Motor neuron (in vitro differentiated cells): ENCODE data around the gene PACRG. TPM values are rescaled to one million over a fixed set of nuclear protein-coding genes. Genes with fewer than 3 reads are reported as not detected.

Experiments
- ATAC-seq, 8 experiments: fragments of 200-7000 bp; cut with Tn5 transposase; replicated peaks in 6 of 8; 2 replicates each; pipeline ENCODE4 v1.8.0; 2021; ENCODE audit warnings: mild to moderate bottlenecking in 8 of 8, moderate library complexity in 8 of 8
- H3K27ac ChIP-seq, 2 donors: fragments of 250-450 bp; sonication (Bioruptor Pico); 2 replicates each; pipeline ENCODE4 v1.9.0; 2021; ENCODE audit warnings: antibody characterized with exemption in 2 of 2, mild to moderate bottlenecking in 2 of 2, moderate library complexity in 1 of 2
- H3K4me1 ChIP-seq, 2 donors: fragments of 250-450 bp; sonication (Bioruptor Pico); replicated peaks in 1 of 2; 2 replicates each; pipeline ENCODE4 v1.6.1; 2021; ENCODE audit warnings: antibody characterized with exemption in 2 of 2, mild to moderate bottlenecking in 2 of 2, moderate library complexity in 1 of 2
- H3K4me3 ChIP-seq, 5 donors: fragments of 250-450 bp; sonication (Bioruptor Pico); 2 replicates each; pipeline ENCODE4 v1.9.0; 2021; ENCODE audit warnings: antibody characterized with exemption in 5 of 5, mild to moderate bottlenecking in 5 of 5, moderate library complexity in 4 of 5
- WGBS, 10 experiments: fragments of 450-650 bp; shearing (Covaris generic); methylation state at CpG; one replicate each; pipeline ENCODE4 v1.0.0; 2022; 5-methylcytosine and 5-hydroxymethylcytosine counted together
- in situ Hi-C, 9 experiments: fragments of 400-800 bp; cut with MboI; loops; one replicate each; pipeline ENCODE4 v1.15.0; 2021; ENCODE audit warnings: low sequenced_read_pairs in 9 of 9, low pct_unique_long_range_greater_than_20kb in 2 of 9; ENCODE audit not compliant: unreplicated experiment in 9 of 9
- total RNA-seq, 8 experiments: library from RNA; unstranded; fragments of 300-600 nt; gene quantifications; 2 replicates each; pipeline versions ENCODE4 v1.2.3 to v1.2.4, GENCODE V29; 2022

Gene PACRG
- total RNA-seq, 8 experiments from 2014 or later = 4.7 to 47.9 (median 11.9) TPM; not detected in 3

GRCh38 chr6:163231356-163232014 is 503.7 kb downstream of the PACRG start:
- H3K4me3 ChIP-seq = no peak overlapping the region
- ATAC-seq = peak in 2 of 8 experiments; percentile 32 to 37
- H3K27ac ChIP-seq = no peak overlapping the region
- H3K4me1 ChIP-seq = peaks cover 5 to 13% of the 10 kb centered on the region in 2 donors
- in situ Hi-C loops = no loop called here
- 11 to 100% (median 89%) methylated on average over 1 to 9 of the region's 10 CpGs; no CpG with 5 or more reads in 1 of the 10 experiments for WGBS, 10 experiments

- no peak overlapping the region for H3K4me3 ChIP-seq
- H3K27ac ChIP-seq = no peak overlapping the region
- peaks cover 5 to 13% of the 10 kb centered on the region in 2 donors for H3K4me1 ChIP-seq
- in situ Hi-C loops = no loop called here
- ATAC-seq = no peak
- 28 to 100% (median 90%) methylated on average over 1 to 7 of the region's 7 CpGs; no CpG with 5 or more reads in 2 of the 10 experiments for WGBS, 10 experiments
These were observed 504.3 kb downstream of the PACRG start for GRCh38 chr6:163232015-163232523.

GRCh38 chr6:163232649-163233048 is 504.9 kb downstream of the PACRG start:
- WGBS, 10 experiments = 40 to 100% (median 60%) methylated on average over 1 to 3 of the region's 6 CpGs; no CpG with 5 or more reads in 3 of the 10 experiments
- in situ Hi-C loops = no loop called here
- peaks cover 5 to 13% of the 10 kb centered on the region in 2 donors for H3K4me1 ChIP-seq
- H3K27ac ChIP-seq = no peak overlapping the region
- no peak for ATAC-seq
- H3K4me3 ChIP-seq = no peak overlapping the region

GRCh38 chr6:163237110-163237509 is 509.3 kb downstream of the PACRG start:
- in situ Hi-C loops = no loop called here
- WGBS, 10 experiments = 71 to 100% (median 94%) methylated on average over 1 to 2 of the region's 2 CpGs; no CpG with 5 or more reads in 3 of the 10 experiments
- no peak for ATAC-seq

GRCh38 chr6:163239572-163240340 is 512.0 kb downstream of the PACRG start:
- ATAC-seq = no peak
- 64 to 80% methylated on average over 1 to 5 of the region's 19 CpGs; no CpG with 5 or more reads in 8 of the 10 experiments for WGBS, 10 experiments
- Histone ChIP-seq H3K27ac (no peak overlapping the region), H3K4me3 (no peak overlapping the region), H3K4me1 (peaks cover 27 to 34% of the 10 kb centered on the region in 2 donors)
- in situ Hi-C loops = no loop called here

More at GRCh38 chr6:163237110-163237509, 509.3 kb downstream of the PACRG start:
- H3K4me3 ChIP-seq = no peak overlapping the region
- peaks cover 8 to 20% of the 10 kb centered on the region in 2 donors for H3K4me1 ChIP-seq
- H3K27ac ChIP-seq = no peak overlapping the region

- no peak overlapping the region for H3K27ac ChIP-seq
- no peak for ATAC-seq
These were observed 512.8 kb downstream of the PACRG start for GRCh38 chr6:163240556-163240955.

GRCh38 chr6:163241683-163242082 is 513.9 kb downstream of the PACRG start:
- 13 to 80% (median 60%) methylated on average over 1 to 4 of the region's 4 CpGs; no CpG with 5 or more reads in 3 of the 10 experiments for WGBS, 10 experiments
- Histone ChIP-seq H3K4me3 (no peak overlapping the region), H3K27ac (no peak overlapping the region), H3K4me1 (peaks cover 32 to 40% of the 10 kb centered on the region in 2 donors)
- ATAC-seq = no peak
- in situ Hi-C loops = no loop called here

More at GRCh38 chr6:163240556-163240955, 512.8 kb downstream of the PACRG start:
- in situ Hi-C loops = no loop called here
- WGBS, 10 experiments = 60 to 95% (median 88%) methylated on average over 1 to 12 of the region's 17 CpGs; no CpG with 5 or more reads in 2 of the 10 experiments
- Histone ChIP-seq H3K4me1 (peaks cover 29 to 37% of the 10 kb centered on the region in 2 donors), H3K4me3 (no peak overlapping the region)

- Histone ChIP-seq H3K27ac (peak overlapping the region; percentile 50 to 66), H3K4me1 (peaks cover 45 to 54% of the 10 kb centered on the region in 2 donors), H3K4me3 (no peak overlapping the region)
- 71 to 100% (median 95%) methylated on average over 1 to 6 of the region's 8 CpGs for WGBS, 10 experiments
- peak in 5 of 8 experiments; percentile 45 to 60 (median 54) for ATAC-seq
- in situ Hi-C loops = no loop called here
These were observed 515.3 kb downstream of the PACRG start for GRCh38 chr6:163243083-163243482.

GRCh38 chr6:163243692-163244589 is 516.2 kb downstream of the PACRG start:
- in situ Hi-C loops = no loop called here
- Histone ChIP-seq H3K27ac (peak overlapping the region; percentile 50 to 82), H3K4me1 (peaks cover 51 to 60% of the 10 kb centered on the region in 2 donors), H3K4me3 (no peak overlapping the region)
- peak in 7 of 8 experiments; percentile 40 to 81 (median 64) for ATAC-seq
- 11 to 40% (median 21%) methylated on average over 1 to 10 of the region's 11 CpGs for WGBS, 10 experiments

GRCh38 chr6:163248051-163248450 is 520.3 kb downstream of the PACRG start:
- peaks cover 57 to 62% of the 10 kb centered on the region in 2 donors for H3K4me1 ChIP-seq
- WGBS, 10 experiments = 25 to 81% (median 47%) methylated on average over 1 to 4 of the region's 4 CpGs
- H3K4me3 ChIP-seq = no peak overlapping the region
- ATAC-seq = peak in 5 of 8 experiments; percentile 3 to 66 (median 62)
- H3K27ac ChIP-seq = peak overlapping the region in 1 of 2 donors; percentile 35
- in situ Hi-C loops = no loop called here

GRCh38 chr6:163249651-163250101 is 521.9 kb downstream of the PACRG start:
- WGBS, 10 experiments = 0 to 83% (median 78%) methylated on average over 1 to 7 of the region's 8 CpGs; no CpG with 5 or more reads in 2 of the 10 experiments
- in situ Hi-C loops = no loop called here
- ATAC-seq = peak in 3 of 8 experiments; percentile 75 to 89 (median 75)
- peak overlapping the region in 1 of 2 donors; percentile 45 for H3K27ac ChIP-seq
- peaks cover 47 to 56% of the 10 kb centered on the region in 2 donors for H3K4me1 ChIP-seq
- no peak overlapping the region for H3K4me3 ChIP-seq

GRCh38 chr6:163250116-163250515 is 522.3 kb downstream of the PACRG start:
- peak in 1 of 8 experiments; percentile 1 for ATAC-seq
- in situ Hi-C loops = no loop called here
- 35 to 100% (median 91%) methylated on average over 1 to 4 of the region's 4 CpGs for WGBS, 10 experiments
- Histone ChIP-seq H3K4me3 (no peak overlapping the region), H3K27ac (no peak overlapping the region), H3K4me1 (peaks cover 42 to 54% of the 10 kb centered on the region in 2 donors)
